Heart right ventricle (tissue), 16 donors: ENCODE data around the gene CFAP299. TPM values are rescaled to one million over a fixed set of nuclear protein-coding genes. Genes with fewer than 3 reads are reported as not detected.

Experiments
- ATAC-seq, 8 donors: fragments of 200-7000 bp; cut with Tn5 transposase; one replicate each; pipeline ENCODE4 v1.9.1; 2020; ENCODE audit warnings: mild to moderate bottlenecking in 8 of 8, moderate library complexity in 8 of 8, moderate number of reproducible peaks in 1 of 8
- DNase-seq, 2 donors: peaks; one replicate each; pipeline ENCODE4 v3.0.0-alpha.2; 2020
- H3K27ac ChIP-seq, 10 donors: fragments of 200-600 bp; sonication (generic) in 2 of 10; one replicate each; pipeline versions ENCODE4 v1.5.0 to v1.8.0; 2020 to 2022; ENCODE audit warnings: mild to moderate bottlenecking in 3 of 10
- H3K27me3 ChIP-seq, 7 donors: fragments of 200-600 bp; one replicate each; pipeline ENCODE4 v1.8.0; 2021 to 2022; ENCODE audit warnings: mild to moderate bottlenecking in 2 of 7
- H3K36me3 ChIP-seq, 9 donors: fragments of 200-600 bp; sonication (generic) in 1 of 9; one replicate each; pipeline versions ENCODE4 v1.5.0 to v1.8.0; 2020 to 2022; ENCODE audit warnings: mild to moderate bottlenecking in 2 of 9
- H3K4me1 ChIP-seq, 9 donors: fragments of 200-600 bp; sonication (generic) in 1 of 9; one replicate each; pipeline versions ENCODE4 v1.5.0 to v1.8.0; 2020 to 2022; ENCODE audit warnings: mild to moderate bottlenecking in 4 of 9
- H3K4me3 ChIP-seq, 10 donors: fragments of 200-600 bp; sonication (generic) in 2 of 10; one replicate each; pipeline versions ENCODE4 v1.5.0 to v1.8.0; 2020 to 2022; ENCODE audit warnings: mild to moderate bottlenecking in 7 of 10, moderate library complexity in 2 of 10
- H3K9me3 ChIP-seq, 11 donors: fragments of 200-600 bp in 10 of 11; sonication (generic) in 2 of 11; one replicate each; pipeline versions ENCODE4 v1.5.0 to v1.8.0; 2013 to 2022; ENCODE audit warnings: mild to moderate bottlenecking in 2 of 11, control low read depth in 1 of 11, moderate library complexity in 1 of 11
- WGBS, 2 donors: extraction: QIAGEN DNeasy Blood & Tissue Kit; methylation state at CpG; one replicate each; pipeline ENCODE4 v1.1.7; 2013; ENCODE audit warnings: inconsistent platforms in 1 of 2; 5-methylcytosine and 5-hydroxymethylcytosine counted together
- intact Hi-C, 10 donors: fragments of 100-400 bp; cut with DNase I; formaldehyde crosslinking; loops; one replicate each; pipeline versions ENCODE4 v1.11.1 to v1.14.2; 2022
- polyA plus RNA-seq, 2 donors: library from polyadenylated mRNA; stranded (reverse); fragments of 200-250 nt; gene quantifications; one replicate each; pipeline ENCODE4 v1.2.3, GENCODE V29; 2013
- total RNA-seq, 10 donors: library from RNA; stranded (reverse); fragmentation: NEBNext Ultra II Directional in 3 of 10; extraction: Animal tissue kit (Norgen Biotek cat#: 25700) in 3 of 10; gene quantifications; one replicate each; pipeline versions ENCODE4 v1.2.1 to v1.2.4, GENCODE V29; 2021 to 2023
- TF ChIP-seq, protein P1 (sequence below), 9 donors: fragments of 200-600 bp; sonication (generic) in 2 of 9; IDR thresholded peaks; one replicate each; pipeline versions ENCODE4 v1.5.0 to v1.8.0; 2021 to 2022; ENCODE audit warnings: antibody characterized with exemption in 9 of 9, mild to moderate bottlenecking in 5 of 9, moderate library complexity in 1 of 9
- donor health status: Arrhythmogenic right ventricular cardiomyopathy.
- donor health status: ischemic (EF 13 %, LVEDD 7.1; RV severe dilation, severe dysfunction).
- donor health status: healthy with polysubstance abuse.
- donor health status: DM: no; HTN: yes; CAD: no.
- donor health status: DM: no; HTN: no; CAD: no.
- donor health status: ischemic (EF 25% LVEDD 6.9; RV normal size, moderate dysfunction).
- donor health status: ischemic (EF 25% LVEDD 5.7; RV mildly dilated, moderate dysfunction).
- donor health status: healthy.
- donor health status: DM: yes; HTN: yes; CAD: no.
- donor health status: Ischemic cardiomyopathy.
- donor health status: ischemic (EF 35%, LVEDD 5.7; RV mildly dilated, moderate dysfunction).
- donor health status: nonischemic (EF 11% LVEDD 7.7; RV severe dilation, severe dysfunction).
- donor health status: DM: yes; HTN: yes; CAD: no.
- donor health status: PGD.
- donor health status: ischemic (EF 29% LVEDD 5.4; RV normal size, mild dysfunction).
- donor health status: nonischemic (EF 23%, LVEDD 6.1; RV moderate dilation, normal function).

Gene CFAP299
- total and polyA plus RNA-seq, 12 donors = 0.93 TPM; not detected in 11

DNA sequence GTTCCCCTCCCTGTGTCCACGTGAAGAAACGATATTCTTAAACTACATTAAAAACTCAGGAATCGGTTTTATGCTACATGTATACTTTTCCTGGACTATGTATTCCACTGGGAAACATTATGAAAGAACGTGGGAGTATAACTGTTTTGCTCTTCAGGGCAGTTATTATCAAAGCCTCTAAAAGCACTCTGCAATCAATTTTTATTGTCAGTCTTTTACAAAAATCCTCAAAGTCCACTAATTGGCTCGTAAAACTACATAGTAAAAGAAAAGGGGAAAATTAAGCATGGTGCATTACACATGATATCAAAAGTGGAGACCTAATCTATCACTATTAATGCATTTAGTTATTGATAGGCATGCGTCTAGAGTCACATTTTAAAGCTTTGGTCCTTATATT, 11.4 kb upstream of the CFAP299 start:
- ATAC-seq (no peak), DNase-seq (no peak)
- Histone ChIP-seq H3K9me3 (no peaks in the 10 kb centered on the region), H3K4me3 (no peak overlapping the region), H3K27me3 (peaks cover 0 to 14% (median 0%) of the 10 kb centered on the region in 7 donors), H3K27ac (no peak overlapping the region), H3K36me3 (no peaks in the 10 kb centered on the region), H3K4me1 (no peaks in the 10 kb centered on the region)
- 74 to 76% methylated on average over 6 of the region's 6 CpGs for WGBS, 2 donors
- TF ChIP-seq, protein P1, sequence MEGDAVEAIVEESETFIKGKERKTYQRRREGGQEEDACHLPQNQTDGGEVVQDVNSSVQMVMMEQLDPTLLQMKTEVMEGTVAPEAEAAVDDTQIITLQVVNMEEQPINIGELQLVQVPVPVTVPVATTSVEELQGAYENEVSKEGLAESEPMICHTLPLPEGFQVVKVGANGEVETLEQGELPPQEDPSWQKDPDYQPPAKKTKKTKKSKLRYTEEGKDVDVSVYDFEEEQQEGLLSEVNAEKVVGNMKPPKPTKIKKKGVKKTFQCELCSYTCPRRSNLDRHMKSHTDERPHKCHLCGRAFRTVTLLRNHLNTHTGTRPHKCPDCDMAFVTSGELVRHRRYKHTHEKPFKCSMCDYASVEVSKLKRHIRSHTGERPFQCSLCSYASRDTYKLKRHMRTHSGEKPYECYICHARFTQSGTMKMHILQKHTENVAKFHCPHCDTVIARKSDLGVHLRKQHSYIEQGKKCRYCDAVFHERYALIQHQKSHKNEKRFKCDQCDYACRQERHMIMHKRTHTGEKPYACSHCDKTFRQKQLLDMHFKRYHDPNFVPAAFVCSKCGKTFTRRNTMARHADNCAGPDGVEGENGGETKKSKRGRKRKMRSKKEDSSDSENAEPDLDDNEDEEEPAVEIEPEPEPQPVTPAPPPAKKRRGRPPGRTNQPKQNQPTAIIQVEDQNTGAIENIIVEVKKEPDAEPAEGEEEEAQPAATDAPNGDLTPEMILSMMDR (IDR thresholded peaks at IDR 0.05) = no peak
- intact Hi-C loops = no loop called here

DNA sequence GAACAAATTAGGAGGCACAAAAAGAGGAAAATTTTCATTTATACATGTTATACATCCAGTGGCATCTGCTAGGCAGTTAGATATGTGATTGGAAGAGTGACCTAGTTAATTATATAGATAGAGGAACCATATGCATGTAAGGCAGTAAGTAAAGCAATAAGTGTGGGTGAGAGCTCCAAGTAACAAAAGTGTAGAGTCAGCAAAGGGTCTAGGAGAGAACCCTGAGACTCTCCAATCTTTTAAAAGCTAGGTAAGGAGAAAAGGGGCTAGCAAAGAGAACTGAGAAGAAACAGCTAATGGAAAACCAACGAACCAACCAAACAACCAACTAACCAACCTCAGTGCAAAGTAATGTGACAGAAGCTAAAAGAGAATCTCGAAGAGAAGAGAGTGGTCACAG, 3.8 kb upstream of the CFAP299 start:
- DNase-seq = no peak
- Histone ChIP-seq H3K4me1 (peaks cover 0 to 16% (median 6%) of the 10 kb centered on the region in 9 donors), H3K36me3 (no peaks in the 10 kb centered on the region), H3K27me3 (peaks cover 0 to 51% (median 17%) of the 10 kb centered on the region in 7 donors), H3K27ac (no peak overlapping the region), H3K9me3 (no peaks in the 10 kb centered on the region), H3K4me3 (no peak overlapping the region)
- 75 to 77% methylated on average over 2 of the region's 2 CpGs for WGBS, 2 donors
- no peak for ATAC-seq
- TF ChIP-seq, protein P1 (IDR thresholded peaks at IDR 0.05) = no peak
- intact Hi-C loops = loop anchor here in 2 of 10 donors (10.0 kb wide), 1 partner anchor 1377 kb away; no protein-coding TSS in a partner anchor

DNA sequence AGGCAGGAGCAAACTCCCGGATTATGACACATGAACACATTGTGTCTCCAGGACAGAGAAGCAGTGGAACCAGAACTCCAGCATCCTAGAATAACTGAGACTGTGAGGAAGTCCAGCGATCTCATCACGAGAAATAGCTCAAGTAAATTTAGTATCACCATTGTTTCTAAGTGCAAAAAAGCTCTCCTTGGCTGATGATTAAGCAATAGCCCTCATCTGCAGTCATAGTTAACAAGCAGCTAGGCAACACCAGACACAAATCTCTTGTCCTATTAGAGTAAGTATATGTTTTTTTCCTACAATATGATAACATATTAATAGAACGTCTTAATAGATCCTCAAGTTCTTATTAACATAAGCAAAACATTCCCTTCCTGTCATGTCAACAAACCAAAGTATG, 2.4 kb upstream of the CFAP299 start:
- Histone ChIP-seq H3K36me3 (no peaks in the 10 kb centered on the region), H3K9me3 (no peaks in the 10 kb centered on the region), H3K27me3 (peaks cover 0 to 50% (median 20%) of the 10 kb centered on the region in 7 donors), H3K27ac (no peak overlapping the region), H3K4me3 (no peak overlapping the region), H3K4me1 (peaks cover 0 to 16% (median 6%) of the 10 kb centered on the region in 9 donors)
- intact Hi-C loops = loop anchor here in 2 of 10 donors (10.0 kb wide), 1 partner anchor 1378 kb away; no protein-coding TSS in a partner anchor
- 37 to 44% methylated on average over 4 of the region's 4 CpGs for WGBS, 2 donors
- DNase-seq (no peak), ATAC-seq (no peak)
- TF ChIP-seq, protein P1 (IDR thresholded peaks at IDR 0.05) = no peak

DNA sequence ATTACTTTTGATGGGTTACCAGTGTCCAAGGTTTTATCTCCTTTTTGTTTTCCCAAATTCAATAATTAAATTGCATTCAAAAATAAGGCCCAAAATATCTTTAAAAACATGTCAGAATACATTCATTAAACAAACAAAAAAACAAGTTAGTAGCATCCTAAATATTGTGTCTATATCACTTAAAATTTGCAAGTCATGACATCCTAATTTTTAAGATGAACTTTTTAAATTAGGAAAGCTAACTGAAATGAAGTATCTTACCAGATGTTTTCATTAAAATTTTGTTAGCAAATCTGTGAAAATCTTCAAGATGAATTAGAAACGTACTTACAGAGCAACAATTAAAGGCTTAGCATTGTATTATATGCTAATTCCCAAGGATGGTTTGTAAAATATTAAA, 962 bp upstream of the CFAP299 start:
- Histone ChIP-seq H3K27me3 (peaks cover 0 to 50% (median 20%) of the 10 kb centered on the region in 7 donors), H3K36me3 (no peaks in the 10 kb centered on the region), H3K27ac (no peak overlapping the region), H3K4me1 (peaks cover 0 to 16% (median 6%) of the 10 kb centered on the region in 9 donors), H3K4me3 (no peak overlapping the region), H3K9me3 (no peaks in the 10 kb centered on the region)
- ATAC-seq (no peak), DNase-seq (no peak)
- intact Hi-C loops = loop anchor here in 2 of 10 donors (10.0 kb wide), 1 partner anchor 1380 kb away; no protein-coding TSS in a partner anchor
- 50 to 58% methylated on average over 1 of the region's 1 CpG for WGBS, 2 donors
- TF ChIP-seq, protein P1 (IDR thresholded peaks at IDR 0.05) = no peak
